ENCODE measurements around the gene PIK3C3. TPM values are rescaled to one million over a fixed set of nuclear protein-coding genes. Genes with fewer than 3 reads are reported as not detected.

The PIK3C3 gene
- total and polyA plus RNA-seq, 12 donors: 24.4 to 87.6 (median 64.3) TPM

DNA sequence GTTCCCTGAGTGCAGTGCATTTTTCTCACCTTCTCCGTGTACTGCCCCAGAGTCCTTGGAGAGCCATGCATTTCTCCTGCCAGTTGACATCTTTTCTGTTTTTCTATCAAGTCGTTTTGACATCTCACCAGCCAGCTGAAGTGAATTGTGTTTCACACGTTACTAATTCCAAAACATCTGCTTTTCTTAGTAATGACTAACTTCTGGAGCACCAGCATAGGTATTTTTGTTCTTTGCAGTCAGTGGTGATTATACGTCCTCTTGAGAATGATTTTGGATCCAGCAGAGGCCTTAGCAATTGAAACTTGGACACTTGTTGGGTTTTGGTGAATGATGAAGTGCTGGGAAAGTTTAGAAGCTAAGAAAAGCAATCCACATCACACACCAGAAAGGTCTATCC lies 112.5 kb downstream of the PIK3C3 start:
- intact Hi-C loops (cut with DNase I): no loop called here
- no peaks in the 10 kb centered on the region for H3K9me3 ChIP-seq (replicated peaks in 1 of 3)
- peaks cover 0 to 15% of the 10 kb centered on the region in 2 donors for H3K4me1 ChIP-seq (replicated peaks in 1 of 2)
- no peak overlapping the region for H3K4me3 ChIP-seq
- TF ChIP-seq, protein P1, sequence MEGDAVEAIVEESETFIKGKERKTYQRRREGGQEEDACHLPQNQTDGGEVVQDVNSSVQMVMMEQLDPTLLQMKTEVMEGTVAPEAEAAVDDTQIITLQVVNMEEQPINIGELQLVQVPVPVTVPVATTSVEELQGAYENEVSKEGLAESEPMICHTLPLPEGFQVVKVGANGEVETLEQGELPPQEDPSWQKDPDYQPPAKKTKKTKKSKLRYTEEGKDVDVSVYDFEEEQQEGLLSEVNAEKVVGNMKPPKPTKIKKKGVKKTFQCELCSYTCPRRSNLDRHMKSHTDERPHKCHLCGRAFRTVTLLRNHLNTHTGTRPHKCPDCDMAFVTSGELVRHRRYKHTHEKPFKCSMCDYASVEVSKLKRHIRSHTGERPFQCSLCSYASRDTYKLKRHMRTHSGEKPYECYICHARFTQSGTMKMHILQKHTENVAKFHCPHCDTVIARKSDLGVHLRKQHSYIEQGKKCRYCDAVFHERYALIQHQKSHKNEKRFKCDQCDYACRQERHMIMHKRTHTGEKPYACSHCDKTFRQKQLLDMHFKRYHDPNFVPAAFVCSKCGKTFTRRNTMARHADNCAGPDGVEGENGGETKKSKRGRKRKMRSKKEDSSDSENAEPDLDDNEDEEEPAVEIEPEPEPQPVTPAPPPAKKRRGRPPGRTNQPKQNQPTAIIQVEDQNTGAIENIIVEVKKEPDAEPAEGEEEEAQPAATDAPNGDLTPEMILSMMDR (IDR thresholded peaks at IDR 0.05): no peak
- TF ChIP-seq POLR2A (IDR thresholded peaks at IDR 0.05): no peak
- H3K27me3 ChIP-seq: no peaks in the 10 kb centered on the region
- no peak overlapping the region for H3K27ac ChIP-seq
- H3K36me3 ChIP-seq (replicated peaks in 1 of 2): peaks cover 0 to 13% of the 10 kb centered on the region in 2 donors
- DNase-seq: no peak
- 82 to 88% (median 87%) methylated on average over 4 of the region's 4 CpGs for WGBS, 4 donors

DNA sequence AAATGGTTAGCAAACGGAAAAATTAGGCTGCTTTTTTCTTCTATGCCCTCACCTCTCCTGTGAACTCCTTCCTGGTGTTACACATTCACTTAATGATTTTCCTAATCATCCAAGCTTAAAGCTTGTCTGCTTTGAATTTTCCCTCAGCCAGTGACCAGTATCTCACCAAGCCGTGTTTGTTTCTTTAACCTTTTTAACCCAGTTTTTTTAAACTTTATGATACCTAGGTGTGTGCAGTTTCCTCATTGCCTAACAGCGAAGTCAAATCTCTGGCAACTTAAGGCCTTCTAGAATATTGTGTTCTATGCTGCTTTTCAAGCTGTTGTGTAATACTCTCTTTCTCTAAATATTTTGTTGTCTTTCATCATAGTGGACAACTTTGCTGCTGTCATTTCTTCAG lies 113.0 kb downstream of the PIK3C3 start:
- intact Hi-C loops (cut with DNase I): no loop called here
- TF ChIP-seq, protein P1 (IDR thresholded peaks at IDR 0.05): no peak
- TF ChIP-seq POLR2A (IDR thresholded peaks at IDR 0.05): no peak
- Histone ChIP-seq H3K36me3 (replicated peaks in 1 of 2) (peaks cover 0 to 13% of the 10 kb centered on the region in 2 donors), H3K27me3 (no peaks in the 10 kb centered on the region), H3K9me3 (replicated peaks in 1 of 3) (no peaks in the 10 kb centered on the region), H3K4me3 (no peak overlapping the region), H3K4me1 (replicated peaks in 1 of 2) (peaks cover 0 to 15% of the 10 kb centered on the region in 2 donors), H3K27ac (no peak overlapping the region)
- 88 to 96% (median 91%) methylated on average over 3 of the region's 3 CpGs for WGBS, 4 donors
- DNase-seq: no peak

DNA sequence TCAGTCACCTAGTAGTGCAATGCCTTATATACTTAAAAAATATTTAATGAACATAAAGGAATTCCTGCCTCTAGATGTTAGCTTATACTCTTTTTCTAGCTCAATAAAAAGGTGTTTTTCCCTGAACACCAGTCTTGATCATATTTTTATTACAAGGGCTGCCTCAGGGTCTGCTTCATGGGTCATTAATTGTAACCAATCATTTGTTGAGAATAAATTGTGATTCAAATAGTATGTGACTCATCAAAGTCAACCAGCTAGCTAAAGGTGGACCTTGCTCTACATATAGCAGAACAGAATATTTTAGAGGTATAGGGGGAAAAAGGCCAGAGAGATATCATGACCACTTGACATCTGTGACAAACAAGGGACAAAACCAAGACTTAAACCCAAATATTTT lies 114.0 kb downstream of the PIK3C3 start:
- peaks cover 0 to 13% of the 10 kb centered on the region in 2 donors for H3K36me3 ChIP-seq (replicated peaks in 1 of 2)
- no peaks in the 10 kb centered on the region for H3K9me3 ChIP-seq (replicated peaks in 1 of 3)
- H3K4me1 ChIP-seq (replicated peaks in 1 of 2): peaks cover 0 to 12% of the 10 kb centered on the region in 2 donors
- DNase-seq: no peak
- no peak overlapping the region for H3K27ac ChIP-seq
- intact Hi-C loops (cut with DNase I): no loop called here
- H3K4me3 ChIP-seq: no peak overlapping the region
- H3K27me3 ChIP-seq: no peaks in the 10 kb centered on the region
- TF ChIP-seq, protein P1 (IDR thresholded peaks at IDR 0.05): no peak
- TF ChIP-seq POLR2A (IDR thresholded peaks at IDR 0.05): no peak

DNA sequence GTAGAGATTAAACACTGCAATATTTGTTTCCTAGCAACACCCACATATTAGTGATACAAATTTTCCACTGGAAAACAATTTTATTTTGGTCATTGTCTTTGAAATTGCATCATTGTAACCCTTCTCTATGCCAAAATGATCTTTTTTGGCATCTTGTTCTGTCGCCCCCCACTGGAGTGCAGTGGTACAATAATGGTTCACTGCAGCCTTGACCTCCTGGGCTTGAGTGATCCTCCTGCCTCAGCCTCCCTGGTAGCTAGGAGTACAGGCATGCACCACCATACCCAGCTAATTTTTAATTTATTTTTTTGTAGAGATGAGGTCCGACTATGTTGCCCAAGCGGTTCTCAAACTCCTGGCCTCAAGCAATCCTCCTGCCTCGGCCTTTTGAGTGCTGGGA lies 117.4 kb downstream of the PIK3C3 start:
- DNase-seq: no peak
- H3K4me1 ChIP-seq (replicated peaks in 1 of 2): no peaks in the 10 kb centered on the region
- H3K27ac ChIP-seq: no peak overlapping the region
- H3K36me3 ChIP-seq (replicated peaks in 1 of 2): peaks cover 0 to 10% of the 10 kb centered on the region in 2 donors
- WGBS, 4 donors: 90 to 99% (median 98%) methylated on average over 4 of the region's 4 CpGs
- TF ChIP-seq, protein P1 (IDR thresholded peaks at IDR 0.05): no peak
- TF ChIP-seq POLR2A (IDR thresholded peaks at IDR 0.05): no peak
- H3K27me3 ChIP-seq: no peaks in the 10 kb centered on the region
- no peak overlapping the region for H3K4me3 ChIP-seq
- intact Hi-C loops (cut with DNase I): no loop called here
- no peaks in the 10 kb centered on the region for H3K9me3 ChIP-seq (replicated peaks in 1 of 3)

Measured in adrenal gland (tissue), 12 donors.